Measurements from ENCODE around the gene TMEM233.

Gene TMEM233

DNA sequence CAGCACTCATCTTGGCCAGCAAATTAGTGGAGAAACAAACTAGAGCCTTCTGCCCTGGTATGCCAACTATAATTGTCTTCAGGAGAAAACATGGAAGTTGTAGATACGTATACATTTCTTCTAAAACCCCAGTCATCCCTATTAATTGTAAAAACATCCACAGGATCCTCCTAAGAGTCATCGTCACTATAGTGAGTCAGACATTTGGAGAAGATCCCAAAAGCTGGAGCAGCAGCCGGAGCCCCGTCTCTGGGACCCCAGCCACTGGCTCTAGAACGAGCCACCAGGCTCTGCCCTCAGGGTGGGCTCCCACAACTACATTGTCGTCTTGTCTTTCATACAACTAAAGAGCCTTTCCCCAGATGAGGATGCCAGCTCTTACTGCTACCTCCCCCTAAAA, 89.8 kb downstream of the TMEM233 start:
- DNase-seq, result no peak

DNA sequence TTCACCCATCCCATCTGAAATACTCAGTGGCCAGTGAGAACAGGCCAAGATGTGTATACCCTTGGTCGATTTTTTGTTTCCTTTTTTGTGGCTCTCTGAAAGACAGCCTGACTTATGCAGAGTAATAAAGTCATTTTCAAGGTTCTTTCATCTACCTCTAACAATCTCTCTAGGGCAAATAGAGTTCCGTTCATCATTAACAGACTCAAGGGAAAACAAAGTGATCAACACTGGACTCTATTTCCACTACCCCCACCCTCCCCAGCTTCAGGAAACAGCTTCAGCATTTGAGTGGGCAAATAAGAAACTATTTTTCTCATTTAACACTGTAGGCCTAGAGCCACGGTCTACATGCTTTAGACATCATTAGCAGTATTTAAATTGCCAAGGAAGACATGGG, 90.2 kb downstream of the TMEM233 start:
- DNase-seq, result no peak

DNA sequence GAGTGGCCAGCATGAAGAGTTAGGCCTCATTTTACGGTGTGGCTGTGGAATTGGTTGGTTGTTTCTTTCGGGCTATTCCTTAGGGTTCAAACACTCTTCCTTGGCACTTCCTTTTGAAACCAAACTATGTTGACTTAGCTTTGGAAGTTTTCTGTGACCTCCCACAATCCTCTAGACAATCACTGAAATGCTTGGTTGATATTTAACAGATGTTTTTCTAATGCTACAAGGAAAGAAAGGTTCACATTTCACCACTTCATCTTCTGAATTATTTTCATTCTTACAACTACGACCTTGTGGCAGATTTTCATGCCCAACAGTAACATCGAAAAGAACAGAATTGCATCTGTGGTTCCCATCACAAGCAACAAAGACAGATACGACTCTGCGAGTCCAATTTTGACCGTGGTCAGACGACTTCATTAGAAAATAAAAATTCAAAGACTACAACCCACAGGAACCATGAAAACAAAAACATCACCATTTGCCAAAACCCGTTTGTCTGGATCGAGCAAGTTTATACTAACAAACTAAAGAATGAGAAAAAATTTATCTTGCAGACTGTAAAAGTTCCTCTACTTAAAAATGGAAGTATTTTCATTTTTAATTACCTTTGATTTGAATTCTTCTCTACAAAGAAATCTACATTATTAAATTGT, 91.3 kb downstream of the TMEM233 start:
- no peak for DNase-seq

DNA sequence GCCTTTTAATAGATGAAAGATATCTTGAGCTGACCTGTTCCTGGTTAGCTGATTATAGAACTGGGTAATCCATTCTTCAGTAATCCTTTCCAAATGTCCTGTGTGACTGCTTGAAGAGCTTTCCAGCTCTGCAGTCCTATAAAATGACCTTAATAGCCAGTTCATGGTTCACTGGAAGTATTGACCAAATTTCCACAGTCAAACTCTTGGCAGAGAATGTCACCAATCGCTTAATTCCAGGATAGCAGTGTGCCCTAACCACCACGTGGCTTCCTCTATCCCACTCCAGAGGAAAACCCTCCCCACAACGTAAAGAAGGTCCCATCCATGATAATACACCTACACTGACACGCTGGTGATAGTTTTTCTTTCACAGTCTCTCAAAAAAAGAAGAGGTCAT, 91.8 kb downstream of the TMEM233 start:
- DNase-seq, result no peak

DNA sequence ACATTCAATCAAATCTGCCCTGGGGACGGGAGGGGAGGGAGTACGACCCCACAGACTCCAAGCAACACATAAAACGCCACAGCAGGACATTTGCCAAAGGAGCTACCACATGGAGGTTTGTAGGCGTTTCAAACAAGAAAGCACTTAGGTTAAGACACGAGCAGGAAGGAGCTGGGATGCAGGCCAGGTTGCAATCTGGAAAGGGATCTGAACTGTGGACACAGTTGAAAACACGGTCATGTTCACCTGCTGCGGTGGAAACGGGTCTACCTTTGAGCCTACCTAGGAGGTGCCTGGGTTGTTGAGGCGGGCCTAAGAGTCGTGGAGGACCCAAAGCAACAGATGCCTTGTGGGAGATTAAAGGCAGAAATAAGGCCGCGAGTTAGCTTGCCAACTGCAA, 92.8 kb downstream of the TMEM233 start:
- no peak for DNase-seq

DNA sequence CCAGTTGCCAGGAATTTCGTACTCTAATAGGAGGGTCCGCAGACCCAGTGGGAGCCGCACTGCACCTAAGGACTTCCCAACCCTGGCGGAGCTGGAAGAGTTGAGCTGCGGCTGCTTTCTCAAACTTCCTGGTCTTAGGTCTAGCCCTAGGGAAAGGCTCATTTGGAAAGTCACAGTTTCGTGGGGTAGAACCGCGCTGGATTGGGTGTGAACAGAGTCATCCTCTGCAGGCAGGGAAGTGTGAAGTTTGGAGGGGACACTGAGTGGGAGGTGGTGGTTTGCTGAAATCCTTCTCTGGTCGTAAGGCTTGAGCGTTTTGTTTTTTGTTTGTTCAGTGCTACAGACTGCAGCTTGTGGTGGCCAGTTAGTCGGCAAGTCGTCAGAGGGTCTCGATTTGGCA, 93.2 kb downstream of the TMEM233 start:
- no peak for DNase-seq

DNA sequence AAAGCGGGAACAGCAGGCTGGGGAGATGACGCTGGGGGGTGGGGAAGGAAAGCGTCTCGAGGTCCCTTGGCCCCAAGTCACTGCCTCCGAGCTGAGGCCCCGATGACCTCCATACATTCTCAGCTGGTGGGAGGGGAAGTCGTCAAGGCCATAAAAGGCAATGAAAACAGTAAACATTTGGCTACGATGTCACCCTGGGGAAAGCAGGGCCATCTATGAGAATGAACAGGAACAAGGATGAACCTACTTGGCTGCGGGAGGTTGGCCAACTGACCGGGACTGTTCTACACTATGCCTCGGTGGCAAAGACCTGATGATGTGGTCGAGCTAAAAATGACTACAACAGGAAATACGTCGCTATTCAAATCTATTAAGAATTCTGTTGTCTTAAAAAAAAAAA, 93.8 kb downstream of the TMEM233 start:
- DNase-seq, result no peak

DNA sequence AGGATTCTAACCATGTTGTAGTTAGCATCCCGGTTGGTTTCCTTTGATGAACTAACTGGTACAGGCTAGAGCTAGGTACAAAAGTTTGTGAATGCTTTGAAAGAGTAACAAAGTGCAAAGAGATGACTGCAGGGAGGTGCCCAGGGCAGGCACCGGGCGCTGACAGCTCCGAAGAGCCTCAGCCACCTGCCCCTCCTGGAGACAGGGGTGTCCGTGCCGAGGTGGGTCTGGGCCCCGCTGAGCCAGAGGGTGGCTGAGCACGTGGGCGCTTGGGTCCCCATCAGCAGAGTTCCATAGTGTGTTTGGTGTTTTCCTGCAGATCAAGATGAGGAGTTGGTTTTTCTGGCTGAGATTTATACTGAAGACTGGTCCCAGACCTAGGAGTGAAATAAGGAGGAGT, 94.3 kb downstream of the TMEM233 start:
- no peak for DNase-seq

DNA sequence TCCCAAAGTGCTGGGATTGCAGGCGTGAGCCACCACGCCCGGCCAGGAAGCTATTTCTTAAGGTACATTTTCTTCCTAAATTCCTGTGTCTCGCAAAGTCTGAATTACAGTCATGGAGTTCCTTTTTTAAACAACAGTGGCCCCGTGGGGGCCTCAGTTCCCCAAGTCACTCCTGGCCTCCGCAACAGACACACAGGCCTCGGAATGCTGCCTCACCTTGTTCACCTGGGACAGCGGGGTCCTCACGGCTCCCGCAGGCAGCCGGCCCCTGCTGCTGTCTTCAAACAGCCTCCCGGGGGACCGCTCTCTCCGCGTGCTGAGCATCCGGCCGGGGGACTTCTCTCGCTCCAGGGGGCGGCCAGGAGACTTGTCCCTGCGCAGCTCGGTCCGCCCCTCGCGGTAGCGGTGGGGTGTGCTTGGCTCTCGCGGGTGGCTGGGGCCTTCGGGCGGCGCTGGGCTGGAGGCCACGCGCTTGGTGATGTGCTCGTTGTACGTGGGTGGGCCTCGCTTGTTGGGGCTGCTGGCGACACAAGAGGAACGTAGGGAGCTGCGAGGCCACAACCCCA, 96.4 kb downstream of the TMEM233 start:
- DNase-seq, result no peak

DNA sequence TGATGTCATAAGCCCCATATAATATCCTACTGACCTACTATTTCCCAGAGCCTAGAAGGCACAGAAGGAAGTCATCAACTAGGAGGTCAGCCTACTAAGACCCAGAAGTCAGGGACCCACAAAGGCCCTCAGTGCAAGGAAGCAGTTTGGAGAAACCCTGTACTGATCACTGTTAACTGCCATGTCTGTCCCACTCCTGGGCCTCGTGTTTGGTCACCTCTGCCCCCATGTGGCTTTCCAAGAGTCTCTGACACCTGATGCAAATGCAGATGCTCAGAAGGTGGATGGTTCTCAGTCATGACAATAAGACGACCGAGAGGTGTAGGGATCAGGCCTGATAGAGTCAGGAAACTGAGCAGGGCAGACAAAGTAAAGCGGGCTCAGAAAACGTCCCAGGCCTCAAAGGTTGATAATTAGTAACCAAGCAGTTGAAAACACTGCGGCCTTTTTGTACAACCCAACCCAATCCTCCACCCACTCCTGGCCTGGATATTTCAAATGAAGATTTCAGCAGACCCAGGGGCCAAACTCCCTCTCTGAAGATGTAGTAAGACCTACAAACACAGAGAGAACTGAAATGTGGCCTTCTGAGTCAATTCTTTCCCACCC, 97.7 kb downstream of the TMEM233 start:
- no peak for DNase-seq

DNA sequence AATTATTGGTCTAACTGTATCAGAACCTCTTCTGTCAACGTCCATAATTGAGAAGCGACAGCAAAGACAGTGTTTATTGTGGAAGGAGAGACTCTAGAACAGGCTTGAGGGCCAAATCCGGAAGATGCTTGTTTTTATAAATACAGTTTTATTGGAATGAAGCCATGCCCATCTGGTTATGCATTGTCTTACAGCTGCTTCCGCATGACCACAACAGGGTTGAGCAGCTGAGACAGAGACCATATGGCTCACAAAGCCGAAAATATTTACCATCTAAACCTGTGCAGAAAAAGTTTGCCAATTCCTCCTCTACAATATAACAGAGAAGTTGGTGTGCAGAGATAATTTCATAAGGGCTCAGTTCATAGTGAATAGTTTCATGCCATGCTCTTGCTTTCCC, 98.8 kb downstream of the TMEM233 start:
- DNase-seq, result no peak

Data from NCI-H345 (cell line).